K562 (cell line): ENCODE measurements around the gene NSF. TPM values are rescaled to one million over a fixed set of nuclear protein-coding genes. Genes with fewer than 3 reads are reported as not detected.

ENCODE experiments used
- ATAC-seq: fragments of 200-7000 bp; cut with Tn5 transposase; 3 replicates; pipeline ENCODE4 v1.9.1; 2020; ENCODE audit warnings: moderate library complexity
- BruUV-seq: library from RNA; stranded (reverse); fragments of 400-500 nt; replicated peaks from 2 replicates; lab custom pipeline; 2021; lab: Mats Ljungman, UMichigan
- CTCF ChIA-PET: fragments of 300-600 bp; formaldehyde crosslinking; extraction: SDS; loops from one replicate; lab custom pipeline; 2021; ENCODE audit warnings: low intra/inter-chr PET ratio; lab: Yijun Ruan, JAX
- POLR2A ChIA-PET: fragments of 300-600, 350-650 bp; sonication (Branson Sonifier 250); formaldehyde crosslinking; extraction: SDS; loops from one replicate; lab custom pipeline; 2021; ENCODE audit warnings: antibody characterized with exemption, inconsistent platforms; lab: Yijun Ruan, JAX
- DNase-seq, 4 experiments: peaks; one replicate each; pipeline versions ENCODE4 v3.0.0 to v3.0.0-alpha.2; 2011 to 2018; ENCODE audit warnings: low spot score in 3 of 4, mixed read lengths in 3 of 4; ENCODE audit errors: extremely low read depth in 1 of 4
- FAIRE-seq: peaks from 2 replicates; lab custom pipeline; 2011; peaks lifted over from hg19 to GRCh38; lab: Jason Lieb, UNC
- H2AFZ ChIP-seq: 2 replicates; pipeline ENCODE4 v1.6.0; 2011; ENCODE audit warnings: low read depth, low read length, control low read depth, inconsistent platforms
- H3K27ac ChIP-seq: fragments of 200-600 bp; 3 replicates; pipeline ENCODE4 v1.8.0; 2011; ENCODE audit warnings: low read depth, mild to moderate bottlenecking, control low read depth, inconsistent platforms, low read length, moderate library complexity, mixed read lengths; ENCODE audit errors: extremely low read depth
- H3K27me3 ChIP-seq, 2 experiments: fragments of 300-600 bp in 1 of 2; 2 replicates in 1 of 2; 3 replicates in 1 of 2; pipeline versions ENCODE4 v1.6.0 to v1.8.0; 2011; ENCODE audit warnings: inconsistent platforms in 2 of 2, low read length in 2 of 2, mild to moderate bottlenecking in 1 of 2, mixed read lengths in 1 of 2, moderate library complexity in 1 of 2; ENCODE audit not compliant: control insufficient read depth in 2 of 2, insufficient read depth in 2 of 2
- H3K36me3 ChIP-seq: fragments of 300-600 bp; 3 replicates; pipeline ENCODE4 v1.8.0; 2011; ENCODE audit warnings: mild to moderate bottlenecking, low read length, inconsistent platforms; ENCODE audit not compliant: control insufficient read depth, insufficient read depth
- H3K4me1 ChIP-seq, 2 experiments: fragments of 200-600 bp in 1 of 2; replicated peaks in 1 of 2; 2 replicates in 1 of 2; 3 replicates in 1 of 2; pipeline versions ENCODE4 v1.5.1 to v1.8.0; 2011; ENCODE audit warnings: inconsistent platforms in 2 of 2, low read length in 2 of 2, mild to moderate bottlenecking in 1 of 2, mixed read lengths in 1 of 2, moderate library complexity in 1 of 2; ENCODE audit not compliant: control insufficient read depth in 2 of 2, insufficient read depth in 2 of 2
- H3K4me2 ChIP-seq: 2 replicates; pipeline ENCODE4 v1.6.1; 2011; ENCODE audit warnings: low read length, control low read depth, inconsistent platforms, mixed read lengths; ENCODE audit not compliant: insufficient read depth
- H3K4me3 ChIP-seq: fragments of 200-600 bp; sonication (generic), shearing (Covaris generic); 2 replicates; pipeline ENCODE4 v1.5.1; 2016; ENCODE audit warnings: control low read depth, inconsistent platforms
- H3K79me2 ChIP-seq: fragments of 200-600 bp; 3 replicates; pipeline ENCODE4 v1.8.0; 2011; ENCODE audit warnings: low read length, inconsistent platforms; ENCODE audit not compliant: control insufficient read depth, insufficient read depth
- H3K9ac ChIP-seq, 2 experiments: 2 replicates each; pipeline versions ENCODE4 v1.6.0 to v1.6.1; 2011; ENCODE audit warnings: low read depth in 2 of 2, low read length in 2 of 2, control low read depth in 1 of 2, inconsistent platforms in 1 of 2, mild to moderate bottlenecking in 1 of 2, mixed read lengths in 1 of 2; ENCODE audit not compliant: insufficient read depth in 1 of 2
- H3K9me1 ChIP-seq: one replicate; pipeline ENCODE4 v1.6.0; 2011; ENCODE audit warnings: inconsistent platforms, mild to moderate bottlenecking, low read length, moderate library complexity; ENCODE audit not compliant: control insufficient read depth, insufficient read depth
- H3K9me3 ChIP-seq: replicated peaks from 2 replicates; pipeline ENCODE4 v1.5.1; 2011; ENCODE audit warnings: low read depth, low read length, inconsistent platforms; ENCODE audit not compliant: control insufficient read depth, insufficient read depth
- H4K20me1 ChIP-seq: replicated peaks from 2 replicates; pipeline ENCODE4 v1.6.1; 2011; ENCODE audit warnings: low read length, inconsistent platforms, mixed read lengths; ENCODE audit not compliant: control insufficient read depth, insufficient read depth
- ARID2 ChIP-seq: fragments of 450-650 bp; IDR thresholded peaks from 2 replicates; pipeline ENCODE4 v1.6.1; 2017; ENCODE audit warnings: antibody characterized with exemption, mild to moderate bottlenecking
- ATF1 ChIP-seq, 2 experiments: fragments of 450-650 bp in 1 of 2; IDR thresholded peaks; 2 replicates each; pipeline ENCODE4 v1.6.1; 2016; ENCODE audit warnings: missing compliant biosample characterization in 1 of 2, missing genetic modification characterization in 1 of 2
- CREB3 ChIP-seq: fragments of 450-650 bp; conservative IDR thresholded peaks from 2 replicates; pipeline ENCODE4 v1.6.1; 2016; ENCODE audit warnings: missing genetic modification characterization, low read depth, mild to moderate bottlenecking, missing compliant biosample characterization, moderate library complexity
- CSDE1 ChIP-seq, 2 experiments: fragments of 450-650 bp; IDR thresholded peaks; 2 replicates each; pipeline ENCODE4 v1.6.1; 2016; ENCODE audit warnings: mild to moderate bottlenecking in 1 of 2
- ETV6 ChIP-seq, 3 experiments: fragments of 150-350 bp in 1 of 3; sonication (generic) in 1 of 3; formaldehyde crosslinking in 1 of 3; IDR thresholded peaks; 2 replicates each; pipeline versions ENCODE4 v1.6.1 to v1.8.0; 2014 to 2022; ENCODE audit warnings: borderline replicate concordance in 2 of 3, low read depth in 2 of 3, antibody characterized with exemption in 1 of 3, low read length in 1 of 3, mild to moderate bottlenecking in 1 of 3, missing genetic modification reagents in 1 of 3
- FOXP1 ChIP-seq: sonication (generic); formaldehyde crosslinking; IDR thresholded peaks from 2 replicates; pipeline ENCODE4 v1.8.0; 2022; ENCODE audit warnings: mild to moderate bottlenecking, missing genetic modification reagents
- GATAD2A ChIP-seq: fragments of 450-650 bp; IDR thresholded peaks from 2 replicates; pipeline ENCODE4 v1.6.1; 2017
- HBP1 ChIP-seq: fragments of 450-650 bp; formaldehyde crosslinking; IDR thresholded peaks from 2 replicates; pipeline ENCODE4 v1.4.0; 2022; ENCODE audit warnings: missing genetic modification characterization
- KDM1A ChIP-seq, 2 experiments: fragments of 450-650 bp; IDR thresholded peaks; 2 replicates each; pipeline ENCODE4 v1.6.1; 2016; ENCODE audit warnings: mild to moderate bottlenecking in 2 of 2
- L3MBTL2 ChIP-seq: fragments of 450-650 bp; IDR thresholded peaks from 2 replicates; pipeline ENCODE4 v1.6.1; 2016; ENCODE audit warnings: mild to moderate bottlenecking, moderate library complexity
- RB1 ChIP-seq: fragments of 450-650 bp; IDR thresholded peaks from 2 replicates; pipeline ENCODE4 v1.6.1; 2017; ENCODE audit warnings: low read depth, mild to moderate bottlenecking
- RBFOX2 ChIP-seq: fragments of 200-400 bp; formaldehyde crosslinking; IDR thresholded peaks from 2 replicates; pipeline ENCODE4 v1.6.1; 2017; ENCODE audit warnings: low read depth, mild to moderate bottlenecking, low read length, moderate library complexity
- RBM17 ChIP-seq: fragments of 200-400 bp; formaldehyde crosslinking; IDR thresholded peaks from 2 replicates; pipeline ENCODE4 v1.6.1; 2017; ENCODE audit warnings: low read depth, mild to moderate bottlenecking, low read length, borderline replicate concordance
- TEAD4 ChIP-seq, 2 experiments: sonication (generic) in 1 of 2; formaldehyde crosslinking in 1 of 2; IDR thresholded peaks; 2 replicates each; pipeline versions ENCODE4 v1.6.1 to v1.8.0; 2012 to 2022; ENCODE audit warnings: borderline replicate concordance in 1 of 2, inconsistent platforms in 1 of 2, low read length in 1 of 2, mild to moderate bottlenecking in 1 of 2, missing genetic modification reagents in 1 of 2
- ZFP36 ChIP-seq: fragments of 150-350 bp; IDR thresholded peaks from 2 replicates; pipeline ENCODE4 v1.6.1; 2018; ENCODE audit warnings: low read length, low read depth; ENCODE audit not compliant: partially characterized antibody
- WGBS: fragments of 100-300 bp; shearing (Covaris generic); methylation state at CpG from one replicate; pipeline ENCODE4 v1.1.6; 2016; ENCODE audit warnings: low coverage, mixed read lengths; ENCODE audit not compliant: insufficient coverage; ENCODE audit errors: missing lambda C conversion rate; 5-methylcytosine and 5-hydroxymethylcytosine counted together
- in situ Hi-C: fragments of 300-500 bp; cut with MboI; formaldehyde crosslinking; loops from 4 replicates; pipeline ENCODE4 v1.15.0; 2018; ENCODE audit warnings: inconsistent platforms, mixed read lengths
- intact Hi-C: fragments of 100-400 bp; cut with micrococcal nuclease; formaldehyde crosslinking; loops from 2 replicates; pipeline ENCODE4 v1.14.2; 2022
- polyA plus RNA-seq, 8 experiments: library from polyadenylated mRNA; depleted of rRNA in 4 of 8; stranded (reverse) in 5 of 8; unstranded in 3 of 8; fragments of >200 nt; fragmentation: Nextera tagmentation in 2 of 8; fragmentation: Illumina TruSeq in 1 of 8; extraction: Ambion mirVana in 2 of 8; extraction: Trizol in 1 of 8; gene quantifications; 2 replicates each; pipeline versions ENCODE4 v1.2.1 to v1.2.3, GENCODE V29; 2011 to 2014; ENCODE audit warnings: inconsistent platforms in 1 of 8, missing spikeins in 1 of 8
- total RNA-seq, 7 experiments: library from RNA; depleted of rRNA in 6 of 7; stranded (reverse); fragments of >200 nt in 6 of 7; fragmentation: Illumina TruSeq in 2 of 7; extraction: Trizol in 2 of 7; gene quantifications; 2 replicates each; pipeline versions ENCODE4 v1.2.1 to v1.2.3, GENCODE V29; 2011 to 2021; ENCODE audit warnings: low replicate concordance in 1 of 7
- TF ChIP-seq, protein P1 (sequence below): fragments of 450-650 bp; IDR thresholded peaks from 2 replicates; pipeline ENCODE4 v1.6.1; 2017; ENCODE audit warnings: mild to moderate bottlenecking, moderate library complexity

Gene NSF
- total and polyA plus RNA-seq, 9 of the 15 experiments (the other 6 are each of a cell fraction or from before 2014, with no cell fraction given): 16.7 to 39.8 (median 36.7) TPM

DNA sequence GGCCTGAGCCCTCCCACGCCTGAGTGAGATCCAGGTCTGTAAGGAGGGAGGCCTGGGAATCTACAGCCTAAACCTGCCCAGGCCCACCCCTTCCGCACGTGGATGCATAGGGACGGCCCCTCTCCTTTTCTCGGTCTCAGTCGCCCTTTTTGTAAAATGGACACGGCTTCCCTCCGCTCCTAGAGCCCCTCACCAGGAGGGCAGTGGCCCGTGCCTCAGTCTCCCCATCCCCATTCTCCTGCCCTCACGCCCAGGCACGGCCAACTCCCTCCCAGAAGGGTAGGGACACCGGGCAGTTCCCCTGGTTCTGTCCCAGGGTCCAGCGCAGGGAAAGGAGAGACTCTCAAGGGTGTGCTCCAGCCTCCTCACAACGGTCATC is 180.0 kb downstream of the NSF start (continued):
- TF ChIP-seq ETV6 (IDR thresholded peaks at IDR 0.05; ENCODE audit: borderline replicate concordance in 1 of 2, low read depth in 2 of 2, low read length in 1 of 2) (no peak), ETV6 (CRISPR knock-in tag; IDR thresholded peaks at IDR 0.05; ENCODE audit: borderline replicate concordance) (peak; percentile 51; the same call in 1 of the 2 replicates), ATF1 (CRISPR knock-in tag; IDR thresholded peaks at IDR 0.05) (no peak), ATF1 (tag; IDR thresholded peaks at IDR 0.05) (0 out of 2 replicates have a peak, but pooled peaks have one; percentile 17), L3MBTL2 (no peak), KDM1A (IDR thresholded peaks at IDR 0.05) (0 out of 4 replicates have a peak, but pooled peaks of 1 of the 2 experiments have one; percentile 0), GATAD2A (0 out of 2 replicates have a peak, but pooled peaks have one; percentile 12), FOXP1 (CRISPR knock-in tag) (peak; percentile 23; the same call in 1 of the 2 replicates)

- ChIA-PET CTCF (no interaction called here), POLR2A (interaction anchor here (1.0 to 1.7 kb wide), 2 partner anchors 9 to 15 kb away, joined by 3 to 6 read pairs; no protein-coding TSS in a partner anchor)
- 4% methylated on average over 26 of the region's 73 CpGs for WGBS
- Histone ChIP-seq H3K4me2 (peak overlapping the region; percentile 77), H2AFZ (peak overlapping the region; percentile 65), H3K4me3 (peak overlapping the region; percentile 58), H3K36me3 (no peaks in the 10 kb centered on the region), H3K9ac (peak overlapping the region; percentile 85), H3K9me1 (no peaks in the 10 kb centered on the region), H3K27ac (peak overlapping the region; percentile 95), H3K79me2 (peaks cover 7% of the 10 kb centered on the region; the same call in 2 of the 3 replicates), H3K27me3 (no peaks in the 10 kb centered on the region), H4K20me1 (no peaks in the 10 kb centered on the region), H3K9me3 (no peaks in the 10 kb centered on the region), H3K4me1 (peaks cover 30 to 67% of the 10 kb centered on the region in 2 experiments; a peak in 4 of 5 replicates)
- in situ Hi-C loops (loop anchor here (25.0 kb wide), 1 partner anchor 334 kb away; no protein-coding TSS in a partner anchor), intact Hi-C loops (no loop called here)
- DNase-seq (peak; percentile 72 to 88 (median 86)), FAIRE-seq (no peak), ATAC-seq (peak; percentile 83)
- BruUV-seq: TSS peak; percentile 84
- no peak for TF ChIP-seq ARID2
- TF ChIP-seq TEAD4 (IDR thresholded peaks at IDR 0.05; ENCODE audit: low read length): no peak
- TF ChIP-seq TEAD4 (CRISPR knock-in tag; IDR thresholded peaks at IDR 0.05; ENCODE audit: borderline replicate concordance): no peak
- peak; percentile 73; the same call in 1 of the 2 replicates for TF ChIP-seq RB1
- no peak for TF ChIP-seq HBP1 (CRISPR knock-in tag)
- no peak for TF ChIP-seq RBM17
- TF ChIP-seq CREB3: no peak
- TF ChIP-seq RBFOX2: peak; percentile 83
- no peak for TF ChIP-seq ZFP36
- TF ChIP-seq CSDE1 (IDR thresholded peaks at IDR 0.05): no peak
- TF ChIP-seq, protein P1, sequence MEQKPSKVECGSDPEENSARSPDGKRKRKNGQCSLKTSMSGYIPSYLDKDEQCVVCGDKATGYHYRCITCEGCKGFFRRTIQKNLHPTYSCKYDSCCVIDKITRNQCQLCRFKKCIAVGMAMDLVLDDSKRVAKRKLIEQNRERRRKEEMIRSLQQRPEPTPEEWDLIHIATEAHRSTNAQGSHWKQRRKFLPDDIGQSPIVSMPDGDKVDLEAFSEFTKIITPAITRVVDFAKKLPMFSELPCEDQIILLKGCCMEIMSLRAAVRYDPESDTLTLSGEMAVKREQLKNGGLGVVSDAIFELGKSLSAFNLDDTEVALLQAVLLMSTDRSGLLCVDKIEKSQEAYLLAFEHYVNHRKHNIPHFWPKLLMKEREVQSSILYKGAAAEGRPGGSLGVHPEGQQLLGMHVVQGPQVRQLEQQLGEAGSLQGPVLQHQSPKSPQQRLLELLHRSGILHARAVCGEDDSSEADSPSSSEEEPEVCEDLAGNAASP: no peak
Measured at GRCh38 chr17:46770818-46771560, 180.5 kb downstream of the NSF start.
